ENCODE data around the gene HES4.

- TF ChIP-seq POLR2A (IDR thresholded peaks at IDR 0.05) = no peak
- TF ChIP-seq, protein P1, sequence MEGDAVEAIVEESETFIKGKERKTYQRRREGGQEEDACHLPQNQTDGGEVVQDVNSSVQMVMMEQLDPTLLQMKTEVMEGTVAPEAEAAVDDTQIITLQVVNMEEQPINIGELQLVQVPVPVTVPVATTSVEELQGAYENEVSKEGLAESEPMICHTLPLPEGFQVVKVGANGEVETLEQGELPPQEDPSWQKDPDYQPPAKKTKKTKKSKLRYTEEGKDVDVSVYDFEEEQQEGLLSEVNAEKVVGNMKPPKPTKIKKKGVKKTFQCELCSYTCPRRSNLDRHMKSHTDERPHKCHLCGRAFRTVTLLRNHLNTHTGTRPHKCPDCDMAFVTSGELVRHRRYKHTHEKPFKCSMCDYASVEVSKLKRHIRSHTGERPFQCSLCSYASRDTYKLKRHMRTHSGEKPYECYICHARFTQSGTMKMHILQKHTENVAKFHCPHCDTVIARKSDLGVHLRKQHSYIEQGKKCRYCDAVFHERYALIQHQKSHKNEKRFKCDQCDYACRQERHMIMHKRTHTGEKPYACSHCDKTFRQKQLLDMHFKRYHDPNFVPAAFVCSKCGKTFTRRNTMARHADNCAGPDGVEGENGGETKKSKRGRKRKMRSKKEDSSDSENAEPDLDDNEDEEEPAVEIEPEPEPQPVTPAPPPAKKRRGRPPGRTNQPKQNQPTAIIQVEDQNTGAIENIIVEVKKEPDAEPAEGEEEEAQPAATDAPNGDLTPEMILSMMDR (IDR thresholded peaks at IDR 0.05) = no peak
Measured at GRCh38 chr1:1024149-1024770, 24.4 kb upstream of the HES4 start.
